Right atrium auricular region (tissue), 2 donors: ENCODE measurements around the gene SFTA2. TPM values are rescaled to one million over a fixed set of nuclear protein-coding genes. Genes with fewer than 3 reads are reported as not detected.
"Not testable (repeated sequence)": the region's sequence is repeated elsewhere in the genome, so short reads cannot be mapped to it uniquely, and the experiment has no call there.

Experiments used
- DNase-seq: peaks from one replicate; pipeline ENCODE4 v3.0.0-alpha.2; 2019; ENCODE audit warnings: low spot score
- H3K27ac ChIP-seq, 2 donors: fragments of 200-600 bp; sonication (generic); 1 replicate in 1 of 2; 2 replicates in 1 of 2; pipeline ENCODE4 v1.5.1; 2016 to 2019
- H3K27me3 ChIP-seq, 2 donors: fragments of 200-600 bp; sonication (generic); one replicate each; pipeline versions ENCODE4 v1.5.1 to v1.6.0; 2017 to 2019
- H3K36me3 ChIP-seq: fragments of 200-600 bp; sonication (generic); one replicate; pipeline ENCODE4 v1.5.1; 2016
- H3K4me1 ChIP-seq, 2 donors: fragments of 200-600 bp; sonication (generic); one replicate each; pipeline versions ENCODE4 v1.5.1 to v1.6.0; 2017 to 2019
- H3K4me3 ChIP-seq, 2 donors: fragments of 200-600 bp; sonication (generic); 1 replicate in 1 of 2; 2 replicates in 1 of 2; pipeline ENCODE4 v1.5.1; 2017 to 2019; ENCODE audit warnings: mild to moderate bottlenecking in 1 of 2, moderate library complexity in 1 of 2
- H3K9me3 ChIP-seq, 2 donors: fragments of 200-600 bp; sonication (generic); one replicate each; pipeline ENCODE4 v1.5.1; 2019
- CTCF ChIP-seq, 2 donors: fragments of 200-600 bp; sonication (generic); IDR thresholded peaks; one replicate each; pipeline ENCODE4 v1.5.1; 2019; ENCODE audit warnings: antibody characterized with exemption in 2 of 2
- total RNA-seq, 2 donors: library from RNA; depleted of rRNA; stranded (reverse); fragments of >200 nt; gene quantifications; one replicate each; pipeline ENCODE4 v1.1.0, GENCODE V29; 2016

Gene SFTA2
- total RNA-seq, 2 donors from 2014 or later = not detected

DNA sequence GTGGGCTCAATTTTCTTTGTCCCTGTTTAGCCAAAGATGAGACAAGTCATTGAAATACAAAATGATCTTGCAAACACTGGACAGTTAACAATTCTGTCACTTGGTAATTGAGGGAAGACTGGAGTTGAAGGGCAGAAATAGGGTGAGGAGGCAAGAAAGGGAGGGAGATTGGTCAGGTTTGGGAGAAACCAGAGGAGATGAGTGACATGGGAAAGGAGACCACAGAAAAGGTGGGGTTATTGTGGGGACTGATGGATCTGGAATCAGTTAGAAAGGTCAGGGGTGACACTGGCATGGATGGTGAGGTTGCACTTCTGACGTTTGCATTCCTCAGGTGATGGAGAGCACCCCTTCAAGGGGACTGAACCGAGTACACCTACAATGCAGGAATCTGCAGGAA, 23.3 kb downstream of the SFTA2 start:
- Histone ChIP-seq H3K4me3 (peak overlapping the region; percentile 58 to 84), H3K9me3 (no peaks in the 10 kb centered on the region), H3K27ac (no peak overlapping the region), H3K27me3 (no peaks in the 10 kb centered on the region), H3K36me3 (peaks cover 28% of the 10 kb centered on the region), H3K4me1 (peaks cover 0 to 17% of the 10 kb centered on the region in 2 donors)
- DNase-seq = no peak
- no peak for TF ChIP-seq CTCF (IDR thresholded peaks at IDR 0.05)

GRCh38 chr6:30907758-30908591, 24.0 kb downstream of the SFTA2 start, which contains the start of gene GTF2H4:
Gene GTF2H4 (plus strand): TSS chr6:30908207.
- peak within 1 kb of the TSS; percentile 58 to 84 for H3K4me3 ChIP-seq
- no peaks in the 10 kb centered on the region for H3K27me3 ChIP-seq
- H3K9me3 ChIP-seq = no peaks in the 10 kb centered on the region
- peak within 1 kb of the TSS; percentile 25 to 65 for H3K27ac ChIP-seq
- peak; percentile 97 for DNase-seq
- H3K4me1 ChIP-seq = peaks cover 0 to 12% of the 10 kb centered on the region in 2 donors
- peaks cover 28% of the 10 kb centered on the region for H3K36me3 ChIP-seq
- TF ChIP-seq CTCF (IDR thresholded peaks at IDR 0.05) = no peak

DNA sequence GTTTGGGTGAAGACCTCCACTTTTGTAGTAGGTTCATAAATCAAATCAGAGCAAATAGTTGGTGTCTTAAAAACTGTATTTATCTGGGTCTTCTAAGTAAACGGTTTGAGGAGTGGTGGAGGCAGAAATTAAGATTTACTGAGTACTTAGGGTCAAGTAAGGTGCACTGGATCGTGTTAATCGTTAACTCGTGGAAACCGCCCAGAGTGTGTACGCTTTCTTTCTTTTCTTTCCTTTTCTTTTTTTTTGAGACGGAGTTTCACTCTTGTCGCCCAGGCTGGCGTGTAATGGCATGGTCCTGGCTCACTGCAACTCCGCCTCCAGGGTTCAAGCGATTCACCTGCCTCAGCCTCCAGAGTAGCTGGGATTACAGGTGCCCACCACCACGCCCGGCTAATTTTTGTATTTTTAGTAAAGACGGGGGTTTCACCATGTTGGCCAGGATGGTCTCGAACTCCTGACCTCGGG, 24.6 kb downstream of the SFTA2 start:
- not testable (repeated sequence) for DNase-seq, H3K27me3 ChIP-seq, H3K9me3 ChIP-seq, H3K27ac ChIP-seq
- H3K36me3 ChIP-seq = peaks cover 24% of the 10 kb centered on the region
- peak overlapping the region; percentile 38 to 84 for H3K4me3 ChIP-seq
- peaks cover 0 to 12% of the 10 kb centered on the region in 2 donors for H3K4me1 ChIP-seq

DNA sequence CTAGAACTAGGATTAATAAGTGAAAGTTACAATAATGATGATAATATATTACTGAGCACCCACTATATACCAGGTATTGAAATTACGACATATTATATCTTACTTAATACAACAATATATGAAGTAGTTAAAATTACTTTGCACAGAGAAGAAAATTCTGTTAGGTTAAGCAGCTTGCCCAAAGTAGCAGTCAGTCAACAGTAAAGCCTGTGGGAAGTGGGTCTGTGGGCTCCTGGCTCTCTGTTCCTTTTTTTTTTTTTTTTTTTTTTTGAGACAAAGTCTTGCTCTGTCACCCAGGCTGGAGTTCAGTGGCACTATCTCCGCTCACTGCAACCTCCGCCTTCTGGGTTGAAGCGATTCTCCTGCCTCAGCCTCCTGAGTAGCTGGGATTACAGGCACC, 28.7 kb downstream of the SFTA2 start:
- Histone ChIP-seq H3K9me3 (no peaks in the 10 kb centered on the region), H3K27me3 (no peaks in the 10 kb centered on the region), H3K4me3 (no peak overlapping the region), H3K36me3 (peaks cover 12% of the 10 kb centered on the region), H3K4me1 (no peaks in the 10 kb centered on the region), H3K27ac (no peak overlapping the region)
- no peak for TF ChIP-seq CTCF (IDR thresholded peaks at IDR 0.05)
- DNase-seq = no peak

GRCh38 chr6:30902709-30903108, 29.3 kb downstream of the SFTA2 start:
- TF ChIP-seq CTCF (IDR thresholded peaks at IDR 0.05) = no peak
- no peak overlapping the region for H3K27ac ChIP-seq
- H3K36me3 ChIP-seq = peaks cover 17% of the 10 kb centered on the region
- DNase-seq = no peak
- no peak overlapping the region for H3K4me3 ChIP-seq
- H3K4me1 ChIP-seq = no peaks in the 10 kb centered on the region
- H3K9me3 ChIP-seq = no peaks in the 10 kb centered on the region
- no peaks in the 10 kb centered on the region for H3K27me3 ChIP-seq

DNA sequence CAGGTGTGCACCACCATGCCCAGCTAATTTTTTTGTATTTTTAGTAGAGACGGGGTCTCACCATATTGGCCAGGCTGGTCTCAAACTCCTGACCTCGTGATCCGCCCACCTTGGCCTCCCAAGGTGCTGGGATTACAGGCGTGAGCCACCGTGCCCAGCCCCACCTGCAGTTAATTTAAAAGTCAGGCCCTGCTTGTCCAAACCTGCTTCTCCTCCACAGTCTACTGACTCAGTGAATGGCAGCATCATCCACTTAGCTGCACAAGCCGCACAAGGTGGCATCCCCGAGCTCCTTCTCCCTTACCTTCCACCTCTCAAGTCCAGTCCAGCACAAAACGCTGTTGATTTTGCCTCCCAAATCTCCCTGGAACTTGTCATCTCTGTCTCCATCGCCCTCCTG, 29.8 kb downstream of the SFTA2 start:
- H3K27me3 ChIP-seq, H3K27ac ChIP-seq, H3K4me3 ChIP-seq, H3K4me1 ChIP-seq, DNase-seq, H3K9me3 ChIP-seq: not testable (repeated sequence)
- H3K36me3 ChIP-seq = peaks cover 22% of the 10 kb centered on the region
